ENCODE measurements around the gene NGRN. TPM values are rescaled to one million over a fixed set of nuclear protein-coding genes. Genes with fewer than 3 reads are reported as not detected.

Gene NGRN
- total RNA-seq, 4 donors from 2014 or later, result 47.9 to 85.1 (median 70.7) TPM

GRCh38 chr15:90231028-90232017, 34.1 kb upstream of the NGRN start:
- TF ChIP-seq CTCF (IDR thresholded peaks at IDR 0.05; ENCODE audit: low read depth), result no peak

- no peak for TF ChIP-seq CTCF (IDR thresholded peaks at IDR 0.05; ENCODE audit: low read depth)
Measured at GRCh38 chr15:90232196-90232595, 33.3 kb upstream of the NGRN start.

- TF ChIP-seq CTCF (IDR thresholded peaks at IDR 0.05; ENCODE audit: low read depth), result no peak
Measured at GRCh38 chr15:90232941-90233386, 32.5 kb upstream of the NGRN start.

- TF ChIP-seq CTCF (IDR thresholded peaks at IDR 0.05; ENCODE audit: low read depth), result no peak
Measured at GRCh38 chr15:90233387-90234095, 31.9 kb upstream of the NGRN start, which contains the start of gene CIB1. TSS of gene CIB1 (minus strand) at chr15:90233941. CDS start at chr15:90233885, 56 bp downstream.

- TF ChIP-seq CTCF (IDR thresholded peaks at IDR 0.05; ENCODE audit: low read depth), result no peak
Measured at GRCh38 chr15:90234096-90234988, 31.1 kb upstream of the NGRN start, which contains the start of gene GDPGP1. TSS of gene GDPGP1 (plus strand) at chr15:90234209. CDS start at chr15:90240909, 6,700 bp downstream.

GRCh38 chr15:90239371-90239770, 26.1 kb upstream of the NGRN start:
- TF ChIP-seq CTCF (IDR thresholded peaks at IDR 0.05; ENCODE audit: low read depth), result no peak

Data from subcutaneous adipose tissue (tissue), 4 donors.